CD14-positive monocyte (primary cell): ENCODE data around the gene VAV1. TPM values are rescaled to one million over a fixed set of nuclear protein-coding genes. Genes with fewer than 3 reads are reported as not detected.

Source experiments
- DNase-seq, 3 donors: peaks; one replicate each; pipeline ENCODE4 v3.0.0-alpha.2; 2011 to 2022
- H2AFZ ChIP-seq: 2 replicates; pipeline ENCODE4 v1.6.0; 2012; ENCODE audit warnings: mild to moderate bottlenecking, low read depth, low read length, inconsistent platforms; ENCODE audit not compliant: insufficient read depth, poor library complexity, severe bottlenecking
- H3K27ac ChIP-seq, 2 donors: 1 replicate in 1 of 2; 2 replicates in 1 of 2; pipeline ENCODE4 v1.5.1; 2012 to 2013; ENCODE audit warnings: low read length in 2 of 2, control low read depth in 1 of 2, inconsistent platforms in 1 of 2, low read depth in 1 of 2, mild to moderate bottlenecking in 1 of 2
- H3K27me3 ChIP-seq, 2 donors: one replicate each; pipeline versions ENCODE4 v1.6.0 to v1.6.1; 2011 to 2013; ENCODE audit warnings: low read length in 2 of 2; ENCODE audit not compliant: control insufficient read depth in 2 of 2, insufficient read depth in 2 of 2
- H3K36me3 ChIP-seq, 2 donors: replicated peaks in 1 of 2; 1 replicate in 1 of 2; 2 replicates in 1 of 2; pipeline versions ENCODE4 v1.5.1 to v1.6.1; 2012 to 2013; ENCODE audit warnings: low read length in 2 of 2, control low read depth in 1 of 2, inconsistent platforms in 1 of 2, mild to moderate bottlenecking in 1 of 2; ENCODE audit not compliant: insufficient read depth in 2 of 2, control insufficient read depth in 1 of 2
- H3K4me1 ChIP-seq, 2 donors: 1 replicate in 1 of 2; 2 replicates in 1 of 2; pipeline versions ENCODE4 v1.5.1 to v1.6.1; 2012 to 2013; ENCODE audit warnings: low read length in 2 of 2, control low read depth in 1 of 2, inconsistent platforms in 1 of 2, mild to moderate bottlenecking in 1 of 2, moderate library complexity in 1 of 2; ENCODE audit not compliant: insufficient read depth in 2 of 2, control insufficient read depth in 1 of 2
- H3K4me2 ChIP-seq: replicated peaks from 2 replicates; pipeline ENCODE3; 2012; ENCODE audit warnings: low read length, moderate library complexity, mild to moderate bottlenecking; ENCODE audit not compliant: poor library complexity, severe bottlenecking; ENCODE audit errors: extremely low read depth
- H3K4me3 ChIP-seq, 3 experiments: fragments of 200-600 bp in 1 of 3; sonication (generic) in 1 of 3; replicated peaks in 1 of 3; 1 replicate in 2 of 3; 2 replicates in 1 of 3; pipeline ENCODE4 v1.5.1; 2011 to 2013; ENCODE audit warnings: low read length in 3 of 3, mild to moderate bottlenecking in 3 of 3, control low read depth in 2 of 3, low read depth in 2 of 3, inconsistent platforms in 1 of 3, moderate library complexity in 1 of 3
- H3K79me2 ChIP-seq: 2 replicates; pipeline ENCODE4 v1.6.0; 2012; ENCODE audit warnings: mild to moderate bottlenecking, control low read depth, inconsistent platforms, low read length, moderate library complexity; ENCODE audit not compliant: insufficient read depth
- H3K9ac ChIP-seq: 2 replicates; pipeline ENCODE4 v1.6.0; 2017; ENCODE audit warnings: low read length, mild to moderate bottlenecking; ENCODE audit not compliant: insufficient read depth, poor library complexity, severe bottlenecking
- H3K9me3 ChIP-seq, 2 donors: replicated peaks in 1 of 2; 1 replicate in 1 of 2; 2 replicates in 1 of 2; pipeline versions ENCODE4 v1.5.1 to v1.6.1; 2012 to 2013; ENCODE audit warnings: low read length in 2 of 2, control low read depth in 1 of 2; ENCODE audit not compliant: control insufficient read depth in 1 of 2, insufficient read depth in 1 of 2
- H4K20me1 ChIP-seq: 2 replicates; pipeline ENCODE4 v1.6.0; 2012; ENCODE audit warnings: mild to moderate bottlenecking, low read length, control low read depth, moderate library complexity; ENCODE audit not compliant: insufficient read depth
- H3K27ac Mint-ChIP-seq, 7 donors: one replicate each; pipeline ENCODE4 v1.8.0; 2020; ENCODE audit warnings: mild to moderate bottlenecking in 7 of 7, mixed read lengths in 7 of 7, moderate library complexity in 6 of 7, inconsistent platforms in 2 of 7
- H3K27me3 Mint-ChIP-seq, 3 donors: one replicate each; pipeline ENCODE4 v1.8.0; 2021 to 2022; ENCODE audit warnings: low read depth in 3 of 3, mild to moderate bottlenecking in 3 of 3, mixed read lengths in 3 of 3, moderate library complexity in 3 of 3, inconsistent platforms in 1 of 3
- H3K36me3 Mint-ChIP-seq, 2 donors: one replicate each; pipeline ENCODE4 v1.8.0; 2020; ENCODE audit warnings: mixed read lengths in 2 of 2, inconsistent platforms in 1 of 2, mild to moderate bottlenecking in 1 of 2
- H3K4me1 Mint-ChIP-seq: one replicate; pipeline ENCODE4 v1.8.0; 2020; ENCODE audit warnings: mild to moderate bottlenecking, mixed read lengths
- H3K4me3 Mint-ChIP-seq, 2 donors: one replicate each; pipeline ENCODE4 v1.8.0; 2020; ENCODE audit warnings: mild to moderate bottlenecking in 2 of 2, mixed read lengths in 2 of 2, moderate library complexity in 1 of 2
- H3K9me3 Mint-ChIP-seq, 7 donors: one replicate each; pipeline ENCODE4 v1.8.0; 2020 to 2022; ENCODE audit warnings: mixed read lengths in 7 of 7, mild to moderate bottlenecking in 6 of 7, moderate library complexity in 6 of 7, inconsistent platforms in 2 of 7
- WGBS: methylation state at CpG from one replicate; pipeline ENCODE4 v1.1.5; 2013; ENCODE audit warnings: missing lambda C conversion rate; ENCODE audit not compliant: insufficient coverage; 5-methylcytosine and 5-hydroxymethylcytosine counted together
- intact Hi-C, 2 donors: fragments of 100-400 bp; cut with micrococcal nuclease; formaldehyde crosslinking; loops; one replicate each; pipeline versions ENCODE4 v1.15.0 to v1.15.1; 2023
- polyA plus RNA-seq, 3 donors: library from polyadenylated mRNA; depleted of rRNA in 1 of 3; unstranded in 2 of 3; stranded (reverse) in 1 of 3; fragments of 300-500 nt in 2 of 3; fragments of >200 nt in 1 of 3; fragmentation: Illumina TruSeq in 2 of 3; gene quantifications; 1 replicate in 2 of 3; 2 replicates in 1 of 3; pipeline ENCODE4 v1.2.3, GENCODE V29; 2012 to 2021
- TF ChIP-seq, protein P1 (sequence below): fragments of 200-600 bp; IDR thresholded peaks from one replicate; pipeline ENCODE4 v1.8.0; 2022; ENCODE audit warnings: antibody characterized with exemption, mild to moderate bottlenecking

VAV1 gene
- polyA plus RNA-seq, 3 donors, result 21.3 to 81.2 (median 30.2) TPM

- Histone ChIP-seq H3K79me2 (peaks cover 4% of the 10 kb centered on the region), H3K4me1 (peaks cover 35 to 41% of the 10 kb centered on the region in 2 donors), H3K9ac (no peak overlapping the region), H3K27ac (no peak overlapping the region), H4K20me1 (peaks cover 7% of the 10 kb centered on the region), H3K36me3 (peaks cover 29 to 45% of the 10 kb centered on the region in 2 donors), H3K4me3 (no peak overlapping the region), H3K27me3 (no peaks in the 10 kb centered on the region), H3K4me2 (no peak overlapping the region), H2AFZ (no peak overlapping the region), H3K9me3 (no peaks in the 10 kb centered on the region)
- peaks cover 32% of the 10 kb centered on the region for H3K4me1 Mint-ChIP-seq
- intact Hi-C loops, result no loop called here
- TF ChIP-seq, protein P1, sequence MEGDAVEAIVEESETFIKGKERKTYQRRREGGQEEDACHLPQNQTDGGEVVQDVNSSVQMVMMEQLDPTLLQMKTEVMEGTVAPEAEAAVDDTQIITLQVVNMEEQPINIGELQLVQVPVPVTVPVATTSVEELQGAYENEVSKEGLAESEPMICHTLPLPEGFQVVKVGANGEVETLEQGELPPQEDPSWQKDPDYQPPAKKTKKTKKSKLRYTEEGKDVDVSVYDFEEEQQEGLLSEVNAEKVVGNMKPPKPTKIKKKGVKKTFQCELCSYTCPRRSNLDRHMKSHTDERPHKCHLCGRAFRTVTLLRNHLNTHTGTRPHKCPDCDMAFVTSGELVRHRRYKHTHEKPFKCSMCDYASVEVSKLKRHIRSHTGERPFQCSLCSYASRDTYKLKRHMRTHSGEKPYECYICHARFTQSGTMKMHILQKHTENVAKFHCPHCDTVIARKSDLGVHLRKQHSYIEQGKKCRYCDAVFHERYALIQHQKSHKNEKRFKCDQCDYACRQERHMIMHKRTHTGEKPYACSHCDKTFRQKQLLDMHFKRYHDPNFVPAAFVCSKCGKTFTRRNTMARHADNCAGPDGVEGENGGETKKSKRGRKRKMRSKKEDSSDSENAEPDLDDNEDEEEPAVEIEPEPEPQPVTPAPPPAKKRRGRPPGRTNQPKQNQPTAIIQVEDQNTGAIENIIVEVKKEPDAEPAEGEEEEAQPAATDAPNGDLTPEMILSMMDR, result no peak
- no peak for DNase-seq
- peaks cover 0 to 3% (median 0%) of the 10 kb centered on the region in 7 donors for H3K9me3 Mint-ChIP-seq
- 93% methylated on average over 22 of the region's 30 CpGs for WGBS
- peaks cover 0 to 3% (median 0%) of the 10 kb centered on the region in 3 donors for H3K27me3 Mint-ChIP-seq
- no peak overlapping the region for H3K4me3 Mint-ChIP-seq
- H3K36me3 Mint-ChIP-seq, result peaks cover 37 to 59% of the 10 kb centered on the region in 2 donors
- H3K27ac Mint-ChIP-seq, result no peak overlapping the region
These were observed 41.4 kb upstream of the VAV1 start for GRCh38 chr19:6730941-6731670.

- H3K36me3 ChIP-seq, result peaks cover 29 to 45% of the 10 kb centered on the region in 2 donors
- H3K4me3 Mint-ChIP-seq, result no peak overlapping the region
- H3K4me3 ChIP-seq, result no peak overlapping the region
- TF ChIP-seq, protein P1, result no peak
- no peak overlapping the region for H3K9ac ChIP-seq
- H3K79me2 ChIP-seq, result peaks cover 10% of the 10 kb centered on the region
- no peak overlapping the region for H3K27ac Mint-ChIP-seq
- H3K27me3 Mint-ChIP-seq, result peaks cover 0 to 2% (median 0%) of the 10 kb centered on the region in 3 donors
- peaks cover 37 to 59% of the 10 kb centered on the region in 2 donors for H3K36me3 Mint-ChIP-seq
- intact Hi-C loops, result no loop called here
- peaks cover 11% of the 10 kb centered on the region for H4K20me1 ChIP-seq
- WGBS, result 96% methylated on average over 18 of the region's 22 CpGs
- no peak for DNase-seq
- H2AFZ ChIP-seq, result no peak overlapping the region
- H3K9me3 Mint-ChIP-seq, result peaks cover 0 to 3% (median 0%) of the 10 kb centered on the region in 7 donors
- no peaks in the 10 kb centered on the region for H3K27me3 ChIP-seq
- no peaks in the 10 kb centered on the region for H3K9me3 ChIP-seq
- peaks cover 42 to 49% of the 10 kb centered on the region in 2 donors for H3K4me1 ChIP-seq
- H3K4me1 Mint-ChIP-seq, result peaks cover 39% of the 10 kb centered on the region
- H3K27ac ChIP-seq, result no peak overlapping the region
- no peak overlapping the region for H3K4me2 ChIP-seq
These were observed 40.7 kb upstream of the VAV1 start for GRCh38 chr19:6731822-6732221.
